HL-60 (cell line): ENCODE measurements around the gene CCDC85C.

Source experiments
- DNase-seq, 2 experiments: peaks; one replicate each; pipeline ENCODE4 v3.0.0-alpha.2; 2010 to 2020; ENCODE audit warnings: low read depth in 1 of 2, low spot score in 1 of 2
- H3K27ac ChIP-seq: fragments of 250-450 bp; sonication (Bioruptor Pico); replicated peaks from 2 replicates; pipeline ENCODE4 v1.5.1; 2020; ENCODE audit warnings: mild to moderate bottlenecking, moderate library complexity
- H3K27me3 ChIP-seq: fragments of 250-450 bp; sonication (Bioruptor Pico); 2 replicates; pipeline ENCODE4 v1.5.1; 2021; ENCODE audit warnings: mild to moderate bottlenecking, moderate library complexity; ENCODE audit not compliant: insufficient read depth, poor library complexity, severe bottlenecking
- H3K4me3 ChIP-seq: replicated peaks from 2 replicates; pipeline ENCODE4 v1.5.1; 2011; ENCODE audit warnings: mild to moderate bottlenecking, control low read depth, low read length; ENCODE audit not compliant: insufficient read depth
- GABPA ChIP-seq: IDR thresholded peaks from 2 replicates; pipeline ENCODE4 v1.6.1; 2012; ENCODE audit warnings: low read depth
- POLR2AphosphoS5 ChIP-seq: IDR thresholded peaks from 2 replicates; pipeline ENCODE4 v1.6.1; 2012; ENCODE audit warnings: low read depth
- SPI1 ChIP-seq: IDR thresholded peaks from 2 replicates; pipeline ENCODE4 v1.6.1; 2012; ENCODE audit warnings: low read depth, mild to moderate bottlenecking, borderline replicate concordance
- TF ChIP-seq, protein P1 (sequence below): IDR thresholded peaks from one replicate; pipeline ENCODE4 v1.5.1; 2011; ENCODE audit warnings: low read length, control low read depth, inconsistent platforms; ENCODE audit not compliant: insufficient read depth
- TF ChIP-seq, protein P2 (sequence below): IDR thresholded peaks from 2 replicates; pipeline ENCODE4 v1.6.1; 2012; ENCODE audit warnings: low read depth; ENCODE audit not compliant: insufficient replicate concordance

CCDC85C gene

DNA sequence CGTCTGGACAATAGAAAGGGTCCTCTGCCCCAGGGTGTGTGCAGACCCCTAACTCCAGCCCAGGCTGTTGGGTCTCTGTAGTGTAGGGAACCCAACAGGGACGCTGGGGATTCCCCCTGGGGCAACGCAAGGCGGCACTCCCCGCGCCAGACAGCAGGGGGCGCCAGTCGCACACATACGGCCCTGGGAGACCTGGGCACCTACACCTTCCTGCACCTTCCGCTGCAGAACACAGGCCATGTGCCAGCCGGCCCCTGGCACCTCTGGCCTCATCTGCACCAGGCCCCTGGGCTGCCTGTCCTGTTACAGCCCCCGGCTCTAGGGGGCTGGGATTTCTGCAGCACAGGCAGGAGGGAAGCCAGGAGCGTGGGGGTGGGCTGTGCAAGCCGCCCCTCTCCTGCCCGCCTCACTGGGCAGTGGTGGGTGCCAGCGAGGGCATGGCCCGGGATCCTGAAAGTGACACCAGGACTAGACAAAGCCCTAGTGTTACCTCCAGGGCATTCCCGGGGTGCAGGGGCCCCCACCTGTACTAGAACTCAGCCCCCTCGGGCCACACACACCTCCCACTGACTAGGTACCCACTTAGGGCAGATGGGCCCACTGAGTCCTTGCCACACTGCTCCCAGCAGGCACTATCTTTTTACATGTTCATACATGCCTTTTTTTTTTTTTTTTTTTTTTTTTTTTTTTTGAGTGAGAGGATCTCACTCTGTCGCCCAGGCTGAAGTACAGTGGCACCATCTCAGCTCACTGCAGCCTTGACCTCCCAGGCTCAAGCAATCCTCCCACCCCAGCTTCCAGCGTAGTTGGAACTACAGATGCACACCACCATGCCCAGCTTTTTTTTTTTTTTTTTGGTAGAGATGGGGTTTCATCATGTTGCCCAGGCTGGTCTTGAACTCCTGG lies 85.3 kb downstream of the CCDC85C start:
- TF ChIP-seq GABPA, result no peak
- TF ChIP-seq, protein P1, sequence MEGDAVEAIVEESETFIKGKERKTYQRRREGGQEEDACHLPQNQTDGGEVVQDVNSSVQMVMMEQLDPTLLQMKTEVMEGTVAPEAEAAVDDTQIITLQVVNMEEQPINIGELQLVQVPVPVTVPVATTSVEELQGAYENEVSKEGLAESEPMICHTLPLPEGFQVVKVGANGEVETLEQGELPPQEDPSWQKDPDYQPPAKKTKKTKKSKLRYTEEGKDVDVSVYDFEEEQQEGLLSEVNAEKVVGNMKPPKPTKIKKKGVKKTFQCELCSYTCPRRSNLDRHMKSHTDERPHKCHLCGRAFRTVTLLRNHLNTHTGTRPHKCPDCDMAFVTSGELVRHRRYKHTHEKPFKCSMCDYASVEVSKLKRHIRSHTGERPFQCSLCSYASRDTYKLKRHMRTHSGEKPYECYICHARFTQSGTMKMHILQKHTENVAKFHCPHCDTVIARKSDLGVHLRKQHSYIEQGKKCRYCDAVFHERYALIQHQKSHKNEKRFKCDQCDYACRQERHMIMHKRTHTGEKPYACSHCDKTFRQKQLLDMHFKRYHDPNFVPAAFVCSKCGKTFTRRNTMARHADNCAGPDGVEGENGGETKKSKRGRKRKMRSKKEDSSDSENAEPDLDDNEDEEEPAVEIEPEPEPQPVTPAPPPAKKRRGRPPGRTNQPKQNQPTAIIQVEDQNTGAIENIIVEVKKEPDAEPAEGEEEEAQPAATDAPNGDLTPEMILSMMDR, result peak; percentile 92
- no peak overlapping the region for H3K27ac ChIP-seq
- H3K4me3 ChIP-seq, result no peak overlapping the region
- H3K27me3 ChIP-seq, result no peaks in the 10 kb centered on the region
- DNase-seq, result peak; percentile 42 to 54

DNA sequence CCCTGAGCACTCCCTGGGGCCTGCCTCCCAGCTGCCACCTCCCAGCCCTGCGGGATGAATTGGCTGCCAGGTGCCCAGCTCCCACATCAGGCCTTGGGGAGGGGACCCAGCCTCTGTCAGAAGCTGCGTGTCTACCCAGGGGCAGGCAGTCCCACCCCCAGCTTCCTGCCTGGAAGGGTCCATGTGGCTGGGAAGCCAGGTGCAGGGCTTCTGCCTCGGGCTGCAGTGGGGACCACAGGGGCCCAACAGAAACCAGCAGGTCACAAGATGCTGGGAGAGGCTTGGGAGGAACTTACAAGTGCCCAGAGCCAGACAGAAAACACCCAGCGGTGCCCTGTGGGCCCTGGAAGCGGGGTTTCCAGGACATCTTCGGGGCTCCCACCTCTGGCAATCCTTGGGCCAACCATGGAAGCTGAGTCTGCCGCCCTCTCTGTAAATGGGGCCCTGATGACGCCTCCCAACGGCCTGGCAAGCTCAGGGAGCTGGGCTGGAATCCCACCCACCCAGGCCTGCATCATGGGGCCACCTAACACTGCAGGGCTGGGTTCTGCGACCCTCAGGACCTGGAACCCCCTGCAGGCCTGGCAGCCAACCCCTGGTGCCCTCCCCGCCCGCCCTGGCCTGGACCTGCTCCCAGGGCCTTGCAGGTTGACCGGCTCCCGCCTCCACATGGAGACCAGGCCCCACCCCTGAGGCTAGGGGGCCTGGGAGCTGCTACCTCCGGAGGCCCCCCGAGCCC lies 86.2 kb downstream of the CCDC85C start:
- no peak for TF ChIP-seq SPI1
- no peak for TF ChIP-seq POLR2AphosphoS5
- TF ChIP-seq, protein P1, result no peak
- TF ChIP-seq, protein P2, sequence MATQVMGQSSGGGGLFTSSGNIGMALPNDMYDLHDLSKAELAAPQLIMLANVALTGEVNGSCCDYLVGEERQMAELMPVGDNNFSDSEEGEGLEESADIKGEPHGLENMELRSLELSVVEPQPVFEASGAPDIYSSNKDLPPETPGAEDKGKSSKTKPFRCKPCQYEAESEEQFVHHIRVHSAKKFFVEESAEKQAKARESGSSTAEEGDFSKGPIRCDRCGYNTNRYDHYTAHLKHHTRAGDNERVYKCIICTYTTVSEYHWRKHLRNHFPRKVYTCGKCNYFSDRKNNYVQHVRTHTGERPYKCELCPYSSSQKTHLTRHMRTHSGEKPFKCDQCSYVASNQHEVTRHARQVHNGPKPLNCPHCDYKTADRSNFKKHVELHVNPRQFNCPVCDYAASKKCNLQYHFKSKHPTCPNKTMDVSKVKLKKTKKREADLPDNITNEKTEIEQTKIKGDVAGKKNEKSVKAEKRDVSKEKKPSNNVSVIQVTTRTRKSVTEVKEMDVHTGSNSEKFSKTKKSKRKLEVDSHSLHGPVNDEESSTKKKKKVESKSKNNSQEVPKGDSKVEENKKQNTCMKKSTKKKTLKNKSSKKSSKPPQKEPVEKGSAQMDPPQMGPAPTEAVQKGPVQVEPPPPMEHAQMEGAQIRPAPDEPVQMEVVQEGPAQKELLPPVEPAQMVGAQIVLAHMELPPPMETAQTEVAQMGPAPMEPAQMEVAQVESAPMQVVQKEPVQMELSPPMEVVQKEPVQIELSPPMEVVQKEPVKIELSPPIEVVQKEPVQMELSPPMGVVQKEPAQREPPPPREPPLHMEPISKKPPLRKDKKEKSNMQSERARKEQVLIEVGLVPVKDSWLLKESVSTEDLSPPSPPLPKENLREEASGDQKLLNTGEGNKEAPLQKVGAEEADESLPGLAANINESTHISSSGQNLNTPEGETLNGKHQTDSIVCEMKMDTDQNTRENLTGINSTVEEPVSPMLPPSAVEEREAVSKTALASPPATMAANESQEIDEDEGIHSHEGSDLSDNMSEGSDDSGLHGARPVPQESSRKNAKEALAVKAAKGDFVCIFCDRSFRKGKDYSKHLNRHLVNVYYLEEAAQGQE, result no peak
- TF ChIP-seq GABPA, result no peak
- no peak for DNase-seq
- Histone ChIP-seq H3K27ac (no peak overlapping the region), H3K27me3 (no peaks in the 10 kb centered on the region), H3K4me3 (no peak overlapping the region)

DNA sequence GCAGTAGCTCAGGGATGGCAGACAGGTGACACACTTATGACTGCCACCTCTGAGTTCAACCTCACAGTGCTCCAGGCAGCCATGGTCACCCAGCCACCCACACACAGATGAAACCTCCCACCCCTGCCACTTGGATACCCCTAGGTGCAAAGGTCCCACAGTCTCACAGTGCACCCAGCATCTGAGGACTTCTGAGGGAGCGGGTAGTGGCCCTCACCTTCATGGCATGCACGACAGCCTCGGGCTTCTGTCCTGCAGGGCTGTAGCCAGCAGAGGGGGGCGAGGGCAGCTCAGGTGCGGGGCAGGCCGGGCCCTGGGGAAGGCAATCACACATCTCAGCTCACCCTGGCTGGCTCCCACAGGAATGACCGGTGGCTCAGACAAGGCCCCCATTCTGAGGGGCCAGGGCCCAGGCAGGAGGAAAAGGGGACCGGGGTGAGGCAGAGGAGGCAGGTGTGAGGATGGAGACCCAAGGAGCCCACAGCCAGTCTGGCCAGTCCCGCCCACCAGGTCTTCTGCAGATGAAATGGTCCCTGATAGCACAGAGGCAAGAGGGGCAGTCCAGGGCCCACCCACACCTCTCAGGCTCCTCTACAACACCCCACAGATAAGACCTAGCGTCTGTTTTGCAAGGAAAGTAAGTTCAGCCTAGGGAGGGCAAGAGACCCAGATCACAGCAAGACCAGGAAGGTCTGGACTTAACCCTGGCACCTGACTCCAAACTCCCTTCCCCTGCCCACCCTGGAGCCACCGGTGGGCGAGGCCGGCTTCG lies 87.0 kb downstream of the CCDC85C start:
- DNase-seq, result no peak
- Histone ChIP-seq H3K27ac (no peak overlapping the region), H3K4me3 (no peak overlapping the region), H3K27me3 (no peaks in the 10 kb centered on the region)
- TF ChIP-seq, protein P1, result no peak
- TF ChIP-seq SPI1, result no peak
- TF ChIP-seq POLR2AphosphoS5, result no peak
- TF ChIP-seq GABPA, result no peak
- TF ChIP-seq, protein P2, result no peak
